CD4-positive, alpha-beta T cell treated with Interleukin-17A for 1 hour (primary cell): Measurements from ENCODE around the gene SMIM36.
"Not testable (repeated sequence)": the region's sequence is repeated elsewhere in the genome, so short reads cannot be mapped to it uniquely, and the experiment has no call there.

ENCODE experiments used
- DNase-seq: peaks from one replicate; pipeline ENCODE4 v3.0.0-alpha.2; 2020

Gene SMIM36

DNA sequence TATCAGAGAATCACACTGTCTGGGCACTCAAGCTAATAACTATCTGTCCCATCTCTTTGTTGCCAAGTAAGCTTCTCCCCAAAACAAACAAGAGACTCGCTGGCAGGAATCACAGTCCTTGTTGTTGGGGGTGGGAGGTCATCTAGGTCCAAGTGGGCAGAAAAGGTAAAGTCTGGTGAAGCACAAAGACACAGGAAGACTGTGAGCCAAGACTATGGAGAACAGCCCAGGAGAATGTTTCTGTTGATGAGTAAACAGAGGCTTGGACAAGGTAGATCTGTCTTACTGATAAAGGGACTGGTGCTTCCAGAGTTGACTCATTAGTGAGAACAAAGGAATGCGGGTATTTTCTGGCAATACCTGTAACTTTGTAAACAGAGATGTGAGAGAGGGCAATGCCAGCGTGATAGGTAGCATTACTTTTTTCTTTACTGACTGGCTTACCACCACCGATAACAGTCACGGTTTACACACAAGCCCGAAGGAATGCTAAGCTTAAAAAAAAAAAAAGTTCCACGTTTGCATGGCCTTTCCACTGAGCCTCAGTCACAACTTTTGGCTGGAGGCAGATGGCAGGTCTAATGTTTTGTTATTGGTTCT lies 78.1 kb downstream of the SMIM36 start:
- DNase-seq: no peak

DNA sequence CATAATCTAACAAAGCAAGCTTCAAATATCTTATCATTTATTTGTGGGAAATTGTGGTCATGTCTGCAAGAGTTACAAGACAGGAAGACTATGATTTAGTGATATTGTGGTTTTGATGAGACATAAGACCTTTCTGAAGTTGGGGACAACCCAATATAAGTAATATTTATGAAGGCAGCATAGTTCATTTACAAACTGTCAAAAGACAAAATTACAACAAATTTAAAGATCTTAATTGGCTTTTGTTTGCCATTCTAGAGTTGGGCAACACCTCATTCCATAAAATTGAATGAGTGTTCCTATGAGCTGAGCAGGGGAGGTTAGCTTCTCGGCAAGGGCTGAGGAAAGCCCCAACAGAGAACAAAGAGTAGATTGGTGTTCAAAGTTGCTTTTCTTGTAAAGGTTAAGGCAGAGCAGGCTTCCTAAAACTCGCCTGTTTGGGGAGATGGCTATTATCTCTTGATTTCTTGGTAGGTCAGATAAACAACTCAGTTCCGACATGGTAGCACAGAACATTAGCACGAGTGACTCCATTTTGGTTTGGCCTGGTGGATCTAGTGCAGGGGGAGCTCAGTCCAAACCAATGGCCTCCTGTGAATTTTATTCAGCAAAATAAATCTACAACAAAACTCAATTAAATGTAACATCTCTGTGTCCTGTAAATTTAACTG lies 78.8 kb downstream of the SMIM36 start:
- no peak for DNase-seq

DNA sequence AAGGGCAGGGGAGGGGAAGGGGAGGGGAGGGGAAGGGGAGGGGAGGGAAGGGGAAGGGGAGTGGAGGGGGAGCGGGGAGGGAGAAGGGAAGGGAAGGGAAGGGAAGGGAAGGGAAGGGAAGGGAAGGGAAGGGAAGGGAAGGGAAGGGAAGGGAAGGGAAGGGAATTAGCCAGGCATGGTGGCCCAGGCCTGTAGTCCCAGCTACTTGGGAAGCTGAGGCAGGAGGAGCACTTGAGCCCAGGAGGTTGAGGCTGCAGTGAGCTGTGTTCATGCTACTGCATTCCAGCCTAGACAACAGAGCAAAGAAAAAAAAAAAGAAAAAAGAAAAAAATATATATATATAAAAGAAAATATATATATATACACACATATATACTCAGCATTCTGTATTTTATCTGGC lies 79.3 kb downstream of the SMIM36 start:
- not testable (repeated sequence) for DNase-seq

DNA sequence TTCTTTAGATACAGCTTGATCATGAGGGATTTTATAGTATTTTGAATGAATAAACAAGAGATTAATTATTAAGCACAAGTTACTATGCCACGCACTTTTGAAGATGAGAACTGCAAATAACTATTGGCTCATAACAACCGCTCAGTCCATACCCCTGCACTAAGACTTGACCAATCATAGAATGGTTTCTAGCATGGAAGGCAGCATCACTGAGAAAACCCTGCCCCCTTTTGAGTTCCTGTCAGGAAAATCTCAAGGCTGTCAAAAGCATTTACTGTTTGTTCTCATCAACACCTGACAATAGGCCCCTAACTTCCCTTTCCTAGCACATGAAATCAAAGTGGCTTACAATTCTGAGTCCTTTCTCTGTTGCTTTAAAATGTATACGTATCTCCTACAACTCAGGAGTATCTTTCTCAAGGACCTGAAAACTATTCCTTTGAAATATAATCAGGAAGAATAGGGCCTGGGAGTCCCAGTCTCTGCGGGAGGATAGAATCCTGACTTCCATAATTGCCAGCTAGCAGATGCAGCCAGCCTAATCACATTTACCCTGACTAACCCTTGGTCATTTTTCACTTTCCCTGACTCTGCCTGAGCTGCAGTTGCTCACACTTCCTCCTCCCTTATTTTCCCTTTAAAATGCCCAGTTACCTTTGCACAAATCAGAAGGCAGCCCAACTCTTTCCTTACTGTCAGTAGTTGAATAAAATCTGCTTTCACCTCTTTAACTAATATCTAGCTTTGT lies 80.5 kb downstream of the SMIM36 start:
- no peak for DNase-seq

DNA sequence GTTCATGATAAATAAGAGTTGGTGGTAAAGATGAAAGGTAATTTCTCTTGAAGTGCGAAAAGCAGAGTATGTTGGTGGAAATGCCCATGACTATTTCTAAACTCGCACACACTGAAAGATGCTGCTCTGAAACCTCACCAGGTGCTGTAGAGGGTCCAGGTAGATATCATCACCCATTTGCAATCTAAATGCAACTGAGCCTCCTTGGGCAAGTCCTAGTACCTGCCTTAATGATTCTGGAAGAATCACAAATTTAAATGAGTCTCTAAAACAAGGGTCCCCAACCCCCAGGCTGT lies 83.7 kb downstream of the SMIM36 start:
- DNase-seq: no peak

DNA sequence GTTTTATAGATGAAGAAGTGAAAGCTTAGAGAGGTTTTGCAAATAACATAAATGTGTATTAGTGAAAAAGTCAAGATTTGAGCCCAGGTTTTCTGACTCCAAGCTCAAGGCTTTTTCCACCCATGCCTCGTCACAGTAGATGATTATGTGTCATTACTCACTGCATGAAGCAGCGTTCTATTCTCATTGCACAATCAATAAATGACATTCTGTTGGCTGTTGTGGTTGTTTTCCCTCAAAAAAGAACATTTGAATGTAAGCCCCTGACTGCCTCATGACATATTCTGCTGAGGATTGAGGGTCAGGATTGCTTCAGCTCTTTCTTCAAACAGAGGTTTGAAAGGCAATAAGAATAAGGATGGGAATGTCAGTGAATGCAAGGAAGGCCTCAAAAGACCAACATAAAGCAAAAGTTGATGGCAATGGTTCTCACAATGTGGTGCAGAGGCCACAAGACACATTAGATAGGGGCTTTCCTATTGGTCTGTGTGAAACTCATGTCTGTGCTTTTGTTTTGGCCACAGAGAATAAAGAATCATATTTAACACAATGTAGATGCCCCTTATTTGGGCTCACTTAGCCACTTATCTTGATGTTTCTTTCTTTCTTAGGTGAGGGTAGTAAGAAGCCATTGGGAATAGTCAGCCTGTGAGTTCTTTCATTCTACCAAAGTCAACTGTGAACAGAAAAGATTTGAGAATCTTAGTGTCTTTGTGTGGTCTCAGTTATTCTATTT lies 84.2 kb downstream of the SMIM36 start:
- DNase-seq: no peak

DNA sequence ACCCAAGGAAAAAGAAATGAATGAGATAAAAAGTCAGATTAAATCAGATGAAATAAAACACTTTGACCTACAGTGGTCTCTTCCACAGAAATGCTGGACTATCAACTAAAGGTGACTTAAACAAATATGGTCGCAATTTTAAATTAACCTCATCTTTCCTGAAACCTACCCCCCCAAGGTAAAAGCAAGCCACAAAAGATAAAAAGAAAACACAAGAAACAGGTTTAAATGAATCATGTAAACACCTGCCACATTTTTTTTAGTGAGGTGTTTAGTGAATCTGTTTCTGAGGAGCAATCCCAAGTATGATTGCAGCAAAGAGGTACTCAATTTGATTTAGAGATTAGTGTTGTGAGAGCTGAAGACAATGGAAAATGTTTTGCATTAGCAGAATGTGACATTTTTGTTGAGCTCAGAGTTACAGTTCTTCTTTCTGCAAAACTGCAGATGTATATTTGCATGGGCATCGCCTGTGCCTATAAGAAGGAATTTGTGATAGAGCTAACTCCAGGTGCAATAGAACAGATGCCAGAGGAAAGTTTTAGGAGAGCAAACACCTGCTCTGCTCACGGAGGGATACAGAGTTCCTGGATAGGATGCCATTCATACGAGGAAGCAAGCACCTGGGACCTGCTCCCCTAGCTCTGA lies 86.2 kb downstream of the SMIM36 start:
- no peak for DNase-seq

DNA sequence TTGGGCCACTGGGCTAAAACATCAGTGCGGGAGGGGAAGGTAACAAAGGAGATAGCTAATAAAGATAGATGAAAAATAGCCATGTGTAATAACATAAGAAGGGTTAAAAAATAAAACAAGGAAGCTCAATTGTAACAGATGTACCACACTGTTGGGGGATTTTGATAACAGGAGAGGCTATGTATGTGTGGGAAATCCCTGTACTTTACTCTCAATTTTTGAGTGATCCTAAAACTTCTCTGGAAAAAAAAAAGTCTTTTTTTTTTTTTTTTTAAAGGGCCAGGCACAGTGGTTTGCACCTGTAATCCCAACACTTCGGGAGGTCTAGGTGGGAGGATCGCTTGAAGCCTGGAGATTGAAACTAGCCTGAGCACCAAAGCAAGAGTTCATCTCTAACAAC lies 87.7 kb downstream of the SMIM36 start:
- DNase-seq: no peak

DNA sequence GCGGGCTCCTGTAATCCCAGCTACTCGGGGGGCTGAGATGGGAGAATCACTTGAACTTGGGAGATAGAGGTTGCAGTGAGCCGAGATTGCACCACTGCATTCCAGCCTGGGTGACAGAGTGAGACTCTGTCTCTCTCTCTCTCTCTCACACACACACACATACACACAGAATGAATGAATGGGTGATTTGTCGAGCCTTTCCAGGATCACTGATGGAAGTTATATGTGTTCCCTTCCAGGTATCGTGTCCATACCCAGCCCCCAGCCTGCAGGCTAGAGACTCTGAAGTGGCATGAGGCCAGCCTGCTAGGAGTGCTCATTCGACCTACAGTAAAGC lies 88.5 kb downstream of the SMIM36 start:
- DNase-seq: not testable (repeated sequence)

DNA sequence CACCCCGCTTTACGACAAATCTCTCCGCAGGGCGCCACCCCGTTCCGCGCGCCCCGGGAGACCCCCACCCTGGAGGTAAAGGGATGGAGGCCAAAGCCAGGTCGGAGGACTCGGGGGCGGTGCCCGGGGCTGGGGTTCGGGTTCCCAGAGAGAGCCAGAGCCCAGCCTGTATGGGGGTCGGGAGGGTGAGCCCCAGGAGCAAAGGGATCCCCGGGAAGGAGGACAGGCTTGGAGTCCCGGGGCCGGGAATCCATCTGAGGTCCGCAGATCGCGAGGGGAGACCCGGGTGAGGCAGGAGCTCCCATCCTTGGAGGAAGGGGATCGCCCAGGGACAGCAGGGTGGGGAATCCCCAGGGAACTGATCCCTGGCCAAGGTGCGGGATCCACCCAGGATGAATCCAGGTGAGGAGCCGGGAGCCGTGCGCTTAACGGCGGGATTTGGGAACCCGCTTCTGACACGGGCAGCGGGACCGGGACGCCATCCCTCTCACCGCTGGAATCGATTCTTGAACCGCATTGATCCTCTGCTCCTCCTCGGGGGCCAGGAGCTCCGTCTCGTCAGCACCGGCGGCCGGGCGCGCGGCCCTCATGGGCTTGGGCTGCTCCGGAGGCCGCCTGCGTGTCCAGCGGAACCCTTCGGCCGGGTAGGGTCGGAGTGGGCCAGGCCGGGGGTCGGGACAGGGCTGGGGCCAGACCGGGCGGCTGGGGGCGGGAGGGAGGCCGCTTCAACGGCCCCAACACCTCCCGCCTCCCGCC lies 89.9 kb downstream of the SMIM36 start, which contains the start of gene MMD:
Gene MMD (minus strand): TSS at position 657 of the 756 bp plus-strand sequence. CDS start 140 bp downstream, at position 517.
- DNase-seq: no peak

DNA sequence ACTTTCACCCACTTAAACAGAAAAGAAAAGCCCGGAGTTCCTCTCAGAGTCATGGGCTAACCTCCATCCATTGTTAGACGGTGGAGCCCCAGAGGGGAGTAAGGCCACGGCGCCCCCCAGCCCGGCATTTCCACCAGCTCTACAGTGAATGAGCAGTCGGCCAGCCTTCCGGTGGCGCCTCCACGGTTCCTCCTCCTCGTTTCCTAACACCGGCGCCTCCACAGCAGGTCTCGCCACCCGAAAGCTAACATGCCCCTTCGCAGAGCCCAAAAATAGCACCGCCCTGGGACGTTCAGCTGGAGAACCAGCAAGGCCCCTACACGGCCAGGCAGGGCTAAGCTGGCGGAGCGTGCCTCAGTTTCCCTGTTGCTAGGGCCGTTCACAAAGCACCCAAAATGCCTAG lies 90.5 kb downstream of the SMIM36 start:
- DNase-seq: peak; percentile 40

DNA sequence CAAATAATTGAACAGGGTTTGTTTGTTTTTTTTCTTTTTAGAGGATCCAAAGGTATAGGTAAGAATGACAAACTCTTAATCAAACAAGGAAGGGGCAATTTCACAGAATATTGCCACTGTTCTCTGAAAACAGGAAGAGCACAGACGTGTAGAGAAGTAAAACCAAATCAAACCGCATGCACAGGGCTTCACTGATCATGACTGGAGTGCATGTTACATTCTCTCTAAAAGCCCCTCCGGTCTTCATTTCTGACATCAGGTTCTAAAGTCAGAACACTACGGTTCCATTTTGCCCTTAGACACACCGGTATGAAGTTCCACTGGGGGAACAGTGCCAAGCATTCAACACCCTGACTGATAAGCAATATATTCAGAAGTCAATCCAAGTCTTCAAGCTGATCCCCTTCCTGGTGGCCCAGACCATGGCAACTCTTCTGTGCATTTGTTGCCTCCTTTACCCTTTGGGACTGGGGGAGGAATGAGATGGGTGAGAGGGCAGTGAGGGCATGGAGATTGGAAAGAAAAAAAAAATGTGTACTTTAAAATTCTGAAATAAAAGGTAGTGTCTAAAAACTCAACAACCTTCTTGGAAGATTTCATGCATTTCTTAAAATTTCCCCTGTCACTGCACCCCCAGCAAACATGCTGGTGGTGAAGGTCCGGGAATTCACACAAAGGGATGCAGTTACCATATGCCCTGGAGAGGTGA lies 91.0 kb downstream of the SMIM36 start:
- peak; percentile 56 for DNase-seq

DNA sequence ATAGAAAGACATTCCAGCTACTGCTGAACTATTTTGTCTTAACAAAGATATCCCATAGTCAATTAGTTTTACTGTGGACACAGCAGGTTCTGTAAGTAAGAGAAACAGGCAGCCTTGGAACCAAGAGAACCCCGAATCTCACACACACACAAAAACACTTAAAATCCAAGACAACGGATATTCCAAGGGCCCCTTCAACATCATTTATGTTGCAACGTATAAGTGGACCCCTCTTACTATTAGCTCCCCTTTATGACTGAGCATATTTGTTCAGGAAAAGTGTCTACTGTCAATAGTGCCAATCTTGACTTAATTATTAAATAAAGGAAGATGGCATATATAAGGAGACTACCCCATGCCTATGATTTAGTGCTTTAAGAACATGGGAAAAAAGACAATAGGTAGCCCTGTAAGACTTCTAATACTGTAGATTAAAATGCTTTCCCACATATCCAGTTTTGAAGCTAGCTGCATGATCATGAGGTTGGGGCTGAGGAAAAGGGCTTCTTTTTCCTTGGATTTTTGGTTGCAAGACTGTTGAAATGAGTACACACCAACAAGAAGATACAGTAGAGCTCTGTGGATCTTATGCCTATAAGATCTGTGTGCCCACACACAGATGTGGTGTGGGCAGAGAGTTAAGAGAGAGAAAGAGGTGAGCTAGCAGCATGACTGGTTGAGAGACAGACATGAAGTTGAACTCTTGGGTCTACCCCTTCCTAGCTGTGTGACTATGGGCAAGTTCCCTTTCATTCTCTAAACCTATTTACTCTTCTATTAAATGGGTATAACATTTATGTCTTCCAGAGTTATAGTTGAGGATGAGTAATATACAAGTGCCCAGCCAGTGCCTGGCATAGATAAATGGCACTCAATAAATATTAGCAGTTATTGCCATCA lies 92.6 kb downstream of the SMIM36 start:
- DNase-seq: no peak

DNA sequence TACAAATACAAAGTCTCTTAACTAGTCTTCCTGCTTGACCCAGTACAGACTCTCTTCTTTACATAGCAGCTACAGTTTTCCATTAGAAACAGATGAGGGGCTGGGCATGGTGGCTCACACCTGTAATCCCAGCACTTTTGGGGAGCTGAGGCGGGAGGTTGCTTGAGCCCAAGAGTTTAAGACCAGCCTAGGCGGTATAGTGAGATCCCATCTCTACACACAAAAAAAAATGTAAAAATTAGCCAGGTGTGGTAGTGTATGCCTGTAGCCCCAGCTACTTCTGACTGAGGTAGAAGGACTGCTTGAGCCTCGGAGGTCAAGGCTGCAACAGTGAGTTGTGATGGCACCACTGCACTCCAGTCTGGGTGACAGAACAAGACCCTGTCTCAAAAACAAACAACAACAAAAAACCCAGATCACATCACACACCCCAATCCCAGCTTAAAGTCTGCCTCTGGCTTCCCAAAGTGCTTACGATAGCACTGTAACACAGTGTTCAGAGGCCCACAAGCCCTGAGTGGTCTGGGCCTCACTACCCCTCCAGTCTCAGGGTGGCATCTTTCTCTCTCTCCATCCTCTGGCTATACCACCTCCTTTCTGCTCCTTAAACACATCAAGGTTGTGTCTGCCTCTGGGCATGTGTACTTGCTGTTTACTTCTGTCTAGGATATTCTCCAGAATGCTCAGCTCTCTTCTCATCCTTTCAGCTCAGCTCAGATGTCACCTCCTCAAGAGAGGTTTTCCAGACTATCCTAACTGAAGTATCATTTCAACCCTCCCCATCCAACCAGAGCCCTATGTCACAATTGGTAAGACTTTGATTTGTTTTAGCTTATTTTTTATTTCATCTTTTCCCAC lies 93.6 kb downstream of the SMIM36 start:
- DNase-seq: no peak

DNA sequence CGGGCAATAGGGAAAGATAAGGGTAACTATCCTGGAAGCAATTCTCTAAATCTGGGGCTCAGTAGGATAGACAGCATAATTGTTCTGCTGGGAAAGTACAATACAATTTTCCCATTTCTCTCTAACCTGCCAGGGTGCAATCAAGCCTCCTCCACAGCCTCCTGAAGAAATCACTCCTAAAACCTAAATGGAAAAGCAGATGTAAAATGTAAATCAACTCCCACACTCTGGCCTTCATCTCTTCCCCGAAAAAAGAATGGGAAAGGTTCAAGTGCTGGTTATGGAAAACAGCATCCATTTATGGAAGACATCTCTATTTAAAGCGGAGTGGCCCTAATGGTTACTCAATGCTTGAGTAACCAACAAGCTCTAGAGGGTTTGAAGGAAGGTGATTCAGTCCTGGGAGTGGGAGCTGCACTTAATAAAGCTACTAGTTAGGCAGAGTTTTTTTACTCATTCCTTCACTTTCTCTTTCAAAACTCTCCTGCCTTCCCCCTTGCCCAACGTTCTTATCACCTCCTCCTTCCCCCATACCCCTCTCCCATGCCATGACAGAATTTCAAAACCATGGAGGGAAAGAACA lies 94.7 kb downstream of the SMIM36 start:
- DNase-seq: no peak

DNA sequence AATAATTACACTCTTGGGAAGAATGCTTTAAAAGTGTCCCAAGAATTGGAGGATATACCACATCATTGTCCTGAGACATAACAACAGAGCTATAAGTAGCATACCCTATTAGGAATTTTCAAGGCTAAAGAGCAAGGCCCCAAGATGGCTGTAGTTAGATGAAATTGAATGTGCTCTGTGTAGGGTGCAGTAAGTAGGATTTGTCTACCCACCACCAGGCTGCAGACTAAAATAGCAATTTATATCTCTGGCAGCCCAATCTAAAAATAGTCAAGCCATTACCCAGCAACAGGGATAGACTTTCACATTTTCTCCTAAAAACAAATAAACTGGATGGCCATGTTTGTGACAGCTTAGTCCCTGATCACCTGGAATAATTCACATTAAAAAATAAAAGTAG lies 95.3 kb downstream of the SMIM36 start:
- DNase-seq: no peak

DNA sequence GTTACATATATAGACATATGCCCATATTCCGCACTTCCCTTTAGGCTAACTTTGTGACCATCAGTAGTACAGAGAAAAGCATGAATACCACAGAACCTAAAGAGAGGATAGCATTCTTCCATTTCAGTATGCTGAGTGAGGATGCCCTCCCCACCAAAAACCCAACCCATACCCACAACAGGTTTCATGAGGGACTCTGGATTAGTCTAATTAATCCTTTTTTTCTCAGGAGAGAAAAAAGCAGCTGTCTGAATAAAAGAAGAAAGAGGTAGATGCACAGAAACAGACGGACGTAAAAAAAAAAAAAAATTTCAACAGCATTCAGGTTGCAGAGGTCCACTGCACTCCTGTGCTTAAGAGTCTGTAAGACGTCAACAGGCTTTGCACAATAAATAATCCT lies 96.3 kb downstream of the SMIM36 start:
- DNase-seq: no peak

DNA sequence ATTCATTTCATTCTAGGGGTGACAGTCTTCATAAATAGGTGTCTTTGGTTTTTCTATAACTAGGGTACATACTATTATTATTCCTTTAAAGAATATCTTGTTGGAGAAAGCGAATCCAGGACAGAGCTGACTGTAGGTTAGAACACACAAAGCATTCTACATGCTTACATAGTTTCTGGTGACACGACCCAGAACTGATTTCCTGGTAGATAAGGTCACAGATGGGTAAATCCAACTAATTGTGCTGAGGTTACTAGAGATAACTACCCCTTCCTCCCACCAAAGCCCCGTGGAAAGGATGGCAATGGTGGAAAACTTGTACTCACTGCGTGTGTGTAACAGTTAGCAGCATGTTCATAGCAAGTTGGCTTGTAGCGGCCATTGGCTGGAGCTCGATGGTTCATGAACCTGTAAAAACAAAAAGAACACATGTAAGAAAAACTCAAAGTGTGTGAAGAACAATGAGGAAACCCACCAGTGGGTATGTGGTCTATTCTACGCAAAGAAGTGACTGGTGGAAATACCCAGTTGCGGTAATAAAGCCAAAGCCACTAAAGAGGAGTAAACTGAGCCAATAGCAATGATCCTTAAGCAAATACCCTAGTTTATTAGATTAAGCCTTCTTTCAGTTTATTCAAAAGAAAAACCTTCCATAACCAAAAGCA lies 97.3 kb downstream of the SMIM36 start:
- DNase-seq: peak; percentile 35

DNA sequence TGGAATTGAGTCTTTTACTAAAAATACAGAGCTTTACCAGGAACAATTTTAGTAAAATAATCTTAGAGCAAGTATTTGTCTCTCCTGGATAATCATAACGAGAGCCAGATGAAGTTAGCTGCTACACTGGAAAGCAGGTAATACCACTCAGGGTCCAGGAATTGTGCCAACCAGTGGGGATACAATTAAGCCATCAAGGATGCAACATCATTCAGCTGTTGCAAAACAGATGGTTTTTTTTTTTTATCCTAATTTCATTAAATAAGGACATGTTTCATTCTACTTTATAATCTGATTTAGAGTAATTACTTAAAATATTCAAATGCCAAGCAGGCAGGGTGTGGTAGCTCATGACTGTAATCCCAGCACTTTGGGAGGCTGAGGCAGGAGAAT lies 99.8 kb downstream of the SMIM36 start:
- DNase-seq: no peak
